Calu3 (cell line): ENCODE measurements around the gene SPTSSA. TPM values are rescaled to one million over a fixed set of nuclear protein-coding genes. Genes with fewer than 3 reads are reported as not detected.

Experiments used
- total RNA-seq: library from RNA; stranded (reverse); gene quantifications from 2 replicates; pipeline ENCODE4 v1.2.3, GENCODE V29; 2022

SPTSSA gene
- total RNA-seq, 1 experiment from 2014 or later, result 22.0 TPM

Other genes with a start within 250 kb of the SPTSSA start
- gene EAPP, start 77.5 kb upstream of the SPTSSA start, total RNA-seq, result 24.5 and 27.9 TPM in 2 replicates
- 59.2 and 64.1 TPM in 2 replicates for gene SNX6, start 167.9 kb upstream of the SPTSSA start, total RNA-seq